ENCODE results near the gene ME1.

DNA sequence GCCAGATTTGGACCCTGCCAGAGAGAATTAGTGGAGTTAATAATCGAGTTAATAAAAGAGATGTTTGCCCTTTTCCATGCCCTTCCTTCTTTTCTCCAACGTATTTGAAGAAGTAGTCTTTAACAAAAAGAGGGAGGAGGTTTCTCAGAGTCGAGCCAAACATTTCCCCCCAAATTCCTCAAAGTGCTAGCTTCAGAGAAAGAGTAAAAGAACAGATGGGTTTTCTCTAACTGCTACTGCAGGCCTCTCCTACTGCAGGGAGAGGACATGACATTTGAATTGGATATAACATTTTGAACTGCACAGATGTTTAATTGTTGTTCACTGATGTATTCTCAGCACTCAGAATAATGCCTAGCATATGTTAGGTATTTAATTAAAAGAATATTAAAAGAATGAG is 212.2 kb downstream of the ME1 start:
- TF ChIP-seq EP300 (IDR thresholded peaks at IDR 0.05) (no peak), POLR2A (IDR thresholded peaks at IDR 0.05) (no peak)
